ENCODE data around the gene BBLN.
A peak's percentile ranks its signal among the peaks of the same experiment; 100 is the strongest.

The BBLN gene

DNA sequence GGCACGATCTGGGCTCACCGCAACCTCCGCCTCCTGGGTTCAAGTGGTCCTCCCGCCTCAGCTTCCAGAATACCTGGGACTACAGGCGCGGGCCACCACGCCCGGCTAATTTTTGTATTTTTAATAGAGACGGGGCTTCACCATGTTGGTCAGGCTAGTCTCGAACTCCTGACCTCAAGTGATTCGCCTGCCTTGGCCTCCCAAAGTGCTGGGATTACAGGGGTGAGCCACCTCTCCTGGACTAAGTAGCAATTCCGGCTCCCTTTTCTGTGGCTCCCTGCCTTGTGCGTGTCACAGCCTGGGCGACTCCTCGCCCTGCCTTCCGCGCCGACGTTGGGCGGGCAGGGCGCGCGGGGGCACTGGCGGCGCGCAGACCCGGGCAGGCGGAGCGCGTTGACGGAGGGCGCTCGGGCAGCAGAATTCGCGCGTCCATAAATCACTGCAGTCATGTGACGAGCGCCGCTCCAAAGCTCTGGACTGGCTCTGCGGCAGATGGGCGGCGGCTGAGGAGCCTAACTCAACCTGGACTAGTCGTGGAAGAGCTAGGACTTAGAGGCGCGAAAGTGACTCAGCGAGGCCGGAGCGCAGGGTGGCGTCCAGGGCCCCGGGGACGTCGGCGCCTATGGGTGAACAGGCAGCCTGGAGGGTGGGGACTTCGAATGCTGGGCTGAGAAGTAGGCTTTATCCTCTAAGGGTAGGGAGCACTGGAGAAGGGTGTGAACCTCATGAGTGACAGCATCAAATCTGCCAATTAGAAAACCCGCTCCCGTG is 32.7 kb downstream of the BBLN start:
- DNase-seq, result no peak

DNA sequence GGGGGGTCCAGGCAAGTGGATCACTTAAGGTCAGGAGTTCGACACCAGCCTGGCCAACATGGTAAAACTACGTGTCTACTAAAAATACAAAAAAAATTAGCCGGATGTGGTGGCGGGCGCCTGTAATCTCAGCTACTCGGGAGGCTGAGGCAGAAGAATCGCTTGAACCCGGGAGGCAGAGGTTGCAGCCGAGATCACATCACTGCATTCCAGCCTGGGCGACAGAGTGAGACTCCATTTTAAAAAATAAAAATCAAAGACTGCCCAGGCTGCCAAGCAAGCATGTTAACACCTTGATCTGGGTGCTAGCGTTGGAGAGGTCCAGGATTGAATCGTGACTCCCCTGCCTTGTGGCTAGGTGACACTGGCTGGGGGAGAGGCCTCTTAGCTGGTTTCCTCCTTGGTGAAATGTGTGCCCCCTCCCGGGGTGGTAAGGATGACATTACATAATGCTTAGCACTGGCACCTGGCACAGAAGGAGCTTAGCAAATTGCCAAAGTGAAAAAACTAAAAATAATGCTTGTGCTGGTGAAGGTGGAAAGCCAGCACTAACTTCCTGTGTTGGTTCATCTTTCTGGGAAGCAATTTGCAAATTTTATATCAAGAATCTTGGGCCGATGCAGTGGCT is 33.5 kb downstream of the BBLN start:
- DNase-seq, result no peak

GRCh38 chr9:128201441-128202369 is 41.6 kb downstream of the BBLN start:
- no peak for DNase-seq

DNA sequence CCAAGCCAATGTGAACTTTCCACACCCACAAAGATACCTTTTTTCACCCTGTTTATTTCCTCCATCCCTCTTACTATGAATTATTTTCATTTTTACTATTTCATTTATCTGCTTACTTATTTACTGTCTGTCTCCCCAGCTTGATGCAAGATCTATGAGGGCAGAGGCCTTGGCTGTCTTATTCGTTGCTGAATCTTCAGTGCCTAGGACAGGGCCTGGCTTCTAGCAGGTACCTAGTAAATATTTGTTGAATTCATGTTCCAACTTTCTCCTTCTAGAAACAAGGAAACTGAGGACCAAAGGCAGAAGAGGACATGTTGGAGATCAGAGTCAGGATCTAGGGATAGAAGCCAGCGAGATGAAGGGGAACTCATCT is 42.6 kb downstream of the BBLN start:
- no peak for DNase-seq

DNA sequence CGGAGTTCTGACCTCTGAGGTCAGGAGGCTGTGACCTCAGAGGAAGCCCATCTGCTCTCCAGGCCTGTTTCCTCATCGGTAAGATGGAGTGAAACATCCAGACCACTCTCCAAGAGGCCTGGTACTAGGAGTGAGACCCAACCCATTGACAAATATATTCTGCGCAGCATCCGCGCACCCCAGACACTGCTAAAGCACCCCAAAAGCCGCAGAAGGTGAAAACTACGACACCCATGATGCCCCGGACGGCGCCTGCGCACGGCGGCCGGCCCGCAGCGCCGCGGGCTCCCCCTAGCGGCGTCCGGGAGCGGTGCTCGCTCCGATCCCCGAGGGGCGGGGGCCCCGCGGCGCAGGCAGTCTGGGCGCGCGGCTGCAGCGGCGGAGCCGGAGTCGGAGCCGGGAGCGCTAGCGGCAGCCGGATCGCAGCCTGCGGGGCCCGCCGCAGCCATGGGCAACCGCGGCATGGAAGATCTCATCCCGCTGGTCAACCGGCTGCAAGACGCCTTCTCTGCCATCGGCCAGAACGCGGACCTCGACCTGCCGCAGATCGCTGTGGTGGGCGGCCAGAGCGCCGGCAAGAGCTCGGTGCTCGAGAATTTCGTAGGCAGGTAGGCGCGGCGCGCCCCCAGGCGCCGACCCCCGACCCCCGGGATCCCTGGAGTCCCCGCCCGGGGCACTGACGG is 43.1 kb downstream of the BBLN start, which contains the start of gene DNM1:
Gene DNM1 (plus strand): TSS at position 356 of the 683 bp plus-strand sequence. CDS start 92 bp downstream, at position 448.
- peak; percentile 52 to 58 for DNase-seq

- peak; percentile 9 to 24 for DNase-seq
Observed at GRCh38 chr9:128203707-128204551, 43.9 kb downstream of the BBLN start.

DNA sequence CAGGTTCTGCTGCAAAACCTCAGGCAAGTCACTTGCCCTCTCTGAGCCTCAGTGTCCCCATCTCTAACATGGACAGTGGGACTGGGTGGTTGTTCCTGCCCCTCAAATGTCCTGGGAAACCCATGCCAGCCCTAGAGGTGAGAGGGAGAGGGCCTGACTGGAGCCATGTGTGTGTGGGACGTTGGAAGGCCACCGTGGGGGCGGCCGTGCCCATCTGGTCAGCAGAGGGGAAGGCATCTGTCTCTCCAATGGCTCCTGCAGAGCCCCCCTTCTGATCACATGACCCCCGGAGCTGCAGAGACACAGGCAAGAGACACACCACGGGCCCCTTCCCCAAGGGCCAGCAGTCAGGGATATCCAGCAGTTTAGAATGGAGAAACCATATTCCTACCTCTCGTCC is 44.8 kb downstream of the BBLN start:
- DNase-seq, result no peak

GRCh38 chr9:128205296-128205944 is 45.4 kb downstream of the BBLN start:
- no peak for DNase-seq

DNA sequence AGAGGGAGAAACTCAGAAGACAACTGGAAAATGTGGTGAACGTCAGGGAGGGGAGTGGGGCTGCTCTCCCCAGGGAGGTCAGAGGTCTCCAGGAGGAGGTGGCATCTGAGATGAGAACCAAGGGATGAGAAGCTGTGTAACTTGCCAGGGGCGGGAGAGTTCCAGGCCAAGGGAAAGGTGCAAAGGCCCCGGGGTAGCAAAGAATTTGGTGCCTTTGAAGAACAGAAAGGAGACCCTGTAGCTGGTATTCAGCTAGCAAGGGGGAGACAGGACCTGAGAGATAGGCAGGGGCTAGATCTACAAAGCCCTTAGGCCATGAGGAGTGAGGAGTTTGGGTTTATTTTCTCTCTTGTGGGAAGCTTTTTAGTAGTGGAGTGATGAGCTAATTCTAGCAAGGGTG is 46.4 kb downstream of the BBLN start:
- DNase-seq, result no peak

GRCh38 chr9:128206916-128207910 is 47.1 kb downstream of the BBLN start:
- no peak for DNase-seq

GRCh38 chr9:128208386-128208785 is 48.3 kb downstream of the BBLN start:
- no peak for DNase-seq

DNA sequence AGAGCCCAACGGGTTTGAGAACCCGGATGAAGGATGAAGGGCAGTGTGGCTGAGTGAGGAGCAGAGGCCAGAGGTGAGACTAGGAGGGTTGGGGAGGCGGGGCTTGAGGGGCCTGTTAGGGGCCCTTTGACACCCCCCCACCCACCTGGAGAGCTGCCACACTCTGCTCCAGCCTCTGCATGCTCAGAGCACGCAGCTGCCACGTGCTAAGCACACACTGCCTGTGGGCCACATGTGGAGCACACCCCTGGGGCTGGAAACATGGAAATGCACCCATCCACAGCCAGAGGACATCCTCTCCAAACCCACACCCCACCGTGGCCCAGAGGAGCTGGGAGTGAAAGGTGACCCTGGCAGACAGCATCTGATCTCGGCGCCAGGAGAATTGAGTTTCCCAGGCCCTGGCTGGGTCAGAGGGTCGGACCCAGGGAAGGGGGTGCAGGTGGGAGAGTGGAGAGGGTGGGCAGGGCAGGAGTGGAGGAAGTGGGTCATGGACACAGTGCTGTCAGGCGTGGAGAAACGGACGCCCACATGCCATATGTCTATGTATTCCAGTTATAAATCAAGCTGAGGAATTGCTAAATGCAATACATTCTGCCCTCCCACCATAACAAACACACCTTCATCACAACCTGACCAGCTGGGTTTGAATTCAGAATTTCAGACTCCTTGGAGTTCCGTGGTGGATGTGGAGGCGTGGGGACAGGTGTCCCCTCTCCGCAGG is 49.0 kb downstream of the BBLN start:
- DNase-seq, result no peak

DNA sequence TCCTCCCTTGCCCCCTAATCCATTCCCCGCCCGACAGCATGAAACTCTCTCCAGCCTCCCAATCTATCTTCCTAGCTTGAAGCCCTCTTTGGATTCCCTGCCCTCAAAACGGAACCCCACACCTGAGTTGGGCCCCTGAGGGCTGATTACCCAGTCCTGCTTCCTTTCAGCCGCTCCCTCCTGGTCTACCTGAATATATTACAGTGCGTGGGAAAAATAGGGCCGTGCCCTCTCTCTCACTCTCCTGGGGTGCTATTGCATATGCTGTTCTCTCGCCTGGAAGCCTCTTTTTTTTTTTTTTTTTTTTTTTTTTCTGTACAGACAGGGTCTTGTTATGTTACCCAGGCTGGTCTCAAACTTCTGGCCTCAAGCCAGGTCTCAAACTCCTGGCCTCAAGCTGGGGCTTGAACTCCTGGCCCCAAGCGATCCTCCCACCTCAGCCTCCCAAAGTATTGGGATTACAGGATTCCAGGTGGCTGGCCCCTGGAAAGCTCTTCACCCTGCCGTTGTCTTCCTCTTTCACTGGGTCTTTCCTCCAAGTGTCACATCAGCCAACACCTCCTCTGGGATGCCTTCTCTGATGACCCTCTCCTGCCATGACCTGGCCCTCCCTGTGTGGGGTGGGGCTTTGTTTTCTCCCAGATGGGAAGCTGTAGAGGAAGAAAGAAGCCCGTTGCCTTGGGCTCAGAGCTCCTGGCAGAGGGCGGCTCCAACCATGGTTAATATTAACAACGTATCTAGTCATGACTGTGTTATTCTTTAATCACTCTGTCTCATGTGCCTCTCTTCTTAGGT is 51.3 kb downstream of the BBLN start:
- DNase-seq, result no peak

- no peak for DNase-seq
Observed at GRCh38 chr9:128211981-128212281, 51.9 kb downstream of the BBLN start.

All from bone marrow (tissue), 2 donors.